ENCODE results near the gene SPATA25.

SPATA25 gene

DNA sequence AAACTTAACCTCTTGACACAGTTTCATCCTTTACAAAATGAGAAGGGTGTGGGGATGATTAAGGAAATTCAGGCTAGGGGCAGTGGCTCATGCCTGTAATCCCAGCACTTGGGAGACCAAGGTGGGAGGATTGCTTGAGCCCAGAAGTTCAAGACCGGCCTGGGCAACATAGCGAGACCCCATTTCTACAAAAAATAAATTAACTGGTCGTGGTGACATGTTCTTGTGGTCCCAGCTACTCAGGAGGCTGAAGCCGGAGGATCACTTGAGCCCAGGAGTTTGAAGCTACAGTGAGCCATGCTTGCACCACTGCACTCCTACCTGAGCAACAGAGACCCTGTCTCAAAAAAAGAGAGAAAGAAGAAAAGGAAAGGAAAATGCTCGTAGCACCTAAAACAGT lies 21.0 kb downstream of the SPATA25 start:
- Histone ChIP-seq H3K4me3 (IDR thresholded peaks at IDR 0.05; ENCODE audit: insufficient read depth, low read depth, low read length) (no peak overlapping the region), H3K4me2 (no peak overlapping the region), H3K79me2 (ENCODE audit: insufficient read depth, low read depth) (no peaks in the 10 kb centered on the region), H3K9ac (no peak overlapping the region), H3K4me1 (ENCODE audit: low read depth, poor library complexity, severe bottlenecking) (no peaks in the 10 kb centered on the region), H2AFZ (ENCODE audit: low read depth) (no peak overlapping the region), H3K27ac (no peak overlapping the region), H3K27me3 (ENCODE audit: insufficient read depth, low read depth) (no peaks in the 10 kb centered on the region), H3K36me3 (ENCODE audit: insufficient read depth) (no peaks in the 10 kb centered on the region), H4K20me1 (ENCODE audit: insufficient read depth) (no peaks in the 10 kb centered on the region)
- TF ChIP-seq, protein P1, sequence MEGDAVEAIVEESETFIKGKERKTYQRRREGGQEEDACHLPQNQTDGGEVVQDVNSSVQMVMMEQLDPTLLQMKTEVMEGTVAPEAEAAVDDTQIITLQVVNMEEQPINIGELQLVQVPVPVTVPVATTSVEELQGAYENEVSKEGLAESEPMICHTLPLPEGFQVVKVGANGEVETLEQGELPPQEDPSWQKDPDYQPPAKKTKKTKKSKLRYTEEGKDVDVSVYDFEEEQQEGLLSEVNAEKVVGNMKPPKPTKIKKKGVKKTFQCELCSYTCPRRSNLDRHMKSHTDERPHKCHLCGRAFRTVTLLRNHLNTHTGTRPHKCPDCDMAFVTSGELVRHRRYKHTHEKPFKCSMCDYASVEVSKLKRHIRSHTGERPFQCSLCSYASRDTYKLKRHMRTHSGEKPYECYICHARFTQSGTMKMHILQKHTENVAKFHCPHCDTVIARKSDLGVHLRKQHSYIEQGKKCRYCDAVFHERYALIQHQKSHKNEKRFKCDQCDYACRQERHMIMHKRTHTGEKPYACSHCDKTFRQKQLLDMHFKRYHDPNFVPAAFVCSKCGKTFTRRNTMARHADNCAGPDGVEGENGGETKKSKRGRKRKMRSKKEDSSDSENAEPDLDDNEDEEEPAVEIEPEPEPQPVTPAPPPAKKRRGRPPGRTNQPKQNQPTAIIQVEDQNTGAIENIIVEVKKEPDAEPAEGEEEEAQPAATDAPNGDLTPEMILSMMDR (conservative IDR thresholded peaks at IDR 0.05; ENCODE audit: low read depth, low read length), result no peak

DNA sequence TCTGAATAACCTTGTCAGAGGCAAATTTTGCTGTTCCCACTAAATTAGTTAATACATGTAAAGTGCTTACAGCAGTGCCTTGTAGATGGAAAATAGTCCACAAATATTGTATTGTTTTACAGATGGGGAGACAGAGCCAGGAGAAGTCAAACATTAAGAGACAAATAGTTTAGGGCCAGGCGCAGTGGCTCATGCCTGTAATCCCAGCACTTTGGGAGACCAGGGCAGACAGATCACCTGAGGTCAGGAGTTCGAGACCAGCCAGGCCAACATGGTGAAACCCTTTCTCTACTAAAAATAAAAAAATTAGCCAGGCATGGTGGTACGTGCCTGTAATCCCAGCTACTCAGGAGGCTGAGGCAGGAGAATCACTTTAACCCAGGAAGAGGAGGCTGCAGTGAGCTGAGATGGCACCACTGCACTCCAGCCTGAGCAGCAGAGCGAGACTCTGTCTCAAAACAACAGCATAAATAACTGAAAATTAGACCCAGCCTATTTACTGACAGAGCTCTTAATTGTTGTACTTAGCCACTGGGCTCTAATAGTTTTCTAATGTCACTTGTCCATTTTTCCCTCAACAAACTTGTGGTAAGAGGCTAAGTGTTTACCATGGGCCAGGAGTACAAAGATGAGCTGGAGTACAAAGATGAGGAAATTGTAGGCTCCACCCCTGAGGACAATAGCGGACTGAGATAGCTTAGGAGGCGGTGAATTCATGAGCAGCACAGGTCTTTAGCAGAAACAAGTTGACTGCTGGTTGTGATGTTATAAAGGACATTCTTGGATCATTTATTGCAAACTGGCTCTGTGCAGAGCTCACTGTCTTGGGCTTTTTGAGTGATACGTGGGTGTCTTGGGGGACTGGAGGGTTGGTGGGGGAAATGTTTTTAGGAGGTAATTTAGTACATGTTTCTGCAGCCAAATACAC lies 23.6 kb downstream of the SPATA25 start:
- Histone ChIP-seq H4K20me1 (ENCODE audit: insufficient read depth) (no peaks in the 10 kb centered on the region), H3K36me3 (ENCODE audit: insufficient read depth) (no peaks in the 10 kb centered on the region), H3K27me3 (ENCODE audit: insufficient read depth, low read depth) (no peaks in the 10 kb centered on the region), H3K79me2 (ENCODE audit: insufficient read depth, low read depth) (no peaks in the 10 kb centered on the region), H3K9ac (no peak overlapping the region), H3K4me3 (IDR thresholded peaks at IDR 0.05; ENCODE audit: insufficient read depth, low read depth, low read length) (no peak overlapping the region), H2AFZ (ENCODE audit: low read depth) (no peak overlapping the region), H3K27ac (no peak overlapping the region), H3K4me1 (ENCODE audit: low read depth, poor library complexity, severe bottlenecking) (peaks cover 7% of the 10 kb centered on the region), H3K4me2 (no peak overlapping the region)
- TF ChIP-seq, protein P1 (conservative IDR thresholded peaks at IDR 0.05; ENCODE audit: low read depth, low read length), result no peak

DNA sequence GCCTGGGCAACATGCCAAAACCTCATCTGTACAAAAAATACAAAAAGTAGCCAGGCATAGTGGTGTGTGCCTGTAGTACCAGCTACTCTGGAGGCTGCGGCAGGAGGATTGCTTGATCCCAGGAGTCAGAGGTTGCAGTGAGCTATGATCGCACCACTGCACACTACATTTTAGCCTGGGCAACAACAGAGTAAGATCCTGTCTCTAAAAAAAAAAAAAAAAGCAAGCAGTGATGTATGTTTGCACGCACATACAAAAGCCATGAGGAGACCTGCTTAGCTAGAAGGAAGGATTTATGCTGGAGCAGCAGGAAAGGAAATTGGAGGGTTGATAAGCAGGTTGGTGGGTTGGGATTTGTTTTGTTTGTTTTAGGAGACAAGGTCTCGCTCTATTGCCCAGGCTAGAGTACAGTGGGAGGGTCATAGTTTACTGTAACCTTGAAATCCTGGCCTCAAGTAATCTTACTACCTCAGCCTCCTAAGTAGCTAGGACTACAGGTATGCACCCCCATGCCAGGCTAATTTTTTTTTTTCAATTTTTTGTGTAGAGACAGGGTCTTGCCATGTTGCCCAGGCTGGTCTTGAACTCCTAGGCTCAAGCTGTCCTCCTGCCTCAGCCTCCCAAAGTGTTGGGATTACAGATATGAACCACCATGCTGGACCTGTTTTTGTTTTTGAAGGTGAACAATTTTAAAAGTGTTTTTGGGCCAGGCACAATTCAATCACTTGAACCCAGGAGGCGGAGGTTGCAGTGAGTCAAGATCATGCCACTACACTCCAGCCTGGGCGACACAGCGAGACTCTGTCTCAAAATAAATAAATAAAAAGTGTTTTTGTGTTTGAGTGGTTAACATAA lies 26.0 kb downstream of the SPATA25 start:
- no peak overlapping the region for H3K9ac ChIP-seq
- no peak overlapping the region for H3K4me2 ChIP-seq
- H2AFZ ChIP-seq (ENCODE audit: low read depth), result no peak overlapping the region
- peaks cover 7% of the 10 kb centered on the region for H3K79me2 ChIP-seq (ENCODE audit: insufficient read depth, low read depth)
- TF ChIP-seq, protein P1 (conservative IDR thresholded peaks at IDR 0.05; ENCODE audit: low read depth, low read length), result no peak
- no peak overlapping the region for H3K4me3 ChIP-seq (IDR thresholded peaks at IDR 0.05; ENCODE audit: insufficient read depth, low read depth, low read length)
- no peak overlapping the region for H3K27ac ChIP-seq
- no peaks in the 10 kb centered on the region for H4K20me1 ChIP-seq (ENCODE audit: insufficient read depth)
- peaks cover 19% of the 10 kb centered on the region for H3K4me1 ChIP-seq (ENCODE audit: low read depth, poor library complexity, severe bottlenecking)
- no peaks in the 10 kb centered on the region for H3K36me3 ChIP-seq (ENCODE audit: insufficient read depth)
- H3K27me3 ChIP-seq (ENCODE audit: insufficient read depth, low read depth), result no peaks in the 10 kb centered on the region

DNA sequence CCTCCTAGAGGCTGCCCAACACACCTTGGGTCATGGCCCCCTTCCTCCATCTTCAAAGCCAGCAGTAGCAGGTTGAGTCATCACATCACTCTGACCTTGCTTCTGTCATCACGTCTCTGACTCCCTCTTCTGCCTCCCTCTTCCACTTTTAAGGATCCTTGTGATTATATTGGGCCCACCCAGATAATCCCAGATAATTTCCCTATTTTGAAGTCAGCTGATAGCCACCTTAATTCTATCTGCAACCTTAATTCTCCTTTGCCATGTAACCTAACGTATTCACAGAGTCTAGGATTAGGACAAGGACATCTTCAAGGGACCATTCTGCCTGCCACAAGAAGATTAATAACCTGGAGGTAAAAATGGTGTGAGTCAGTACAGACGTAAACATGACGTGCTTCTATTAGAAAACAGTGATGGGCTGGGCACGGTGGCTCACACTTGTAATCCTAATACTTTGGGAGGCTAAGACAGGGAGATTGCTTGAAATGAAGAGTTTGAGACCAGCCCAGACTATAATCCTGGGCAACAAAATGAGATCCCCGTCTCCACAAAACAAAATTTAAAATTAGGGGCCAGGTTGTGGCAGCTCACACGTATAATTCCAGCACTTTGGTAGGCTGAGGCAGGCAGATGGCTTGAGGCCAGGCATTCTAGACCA lies 26.7 kb downstream of the SPATA25 start:
- Histone ChIP-seq H2AFZ (ENCODE audit: low read depth) (no peak overlapping the region), H3K4me2 (no peak overlapping the region), H3K79me2 (ENCODE audit: insufficient read depth, low read depth) (peaks cover 14% of the 10 kb centered on the region), H3K4me3 (IDR thresholded peaks at IDR 0.05; ENCODE audit: insufficient read depth, low read depth, low read length) (no peak overlapping the region), H3K27ac (no peak overlapping the region), H3K36me3 (ENCODE audit: insufficient read depth) (no peaks in the 10 kb centered on the region), H3K4me1 (ENCODE audit: low read depth, poor library complexity, severe bottlenecking) (peaks cover 26% of the 10 kb centered on the region), H3K27me3 (ENCODE audit: insufficient read depth, low read depth) (no peaks in the 10 kb centered on the region), H3K9ac (no peak overlapping the region), H4K20me1 (ENCODE audit: insufficient read depth) (no peaks in the 10 kb centered on the region)
- TF ChIP-seq, protein P1 (conservative IDR thresholded peaks at IDR 0.05; ENCODE audit: low read depth, low read length), result no peak

All from KMS-11 (cell line).